Body of pancreas (tissue), 4 donors: Measurements from ENCODE around the gene NKAP.

Experiments
- POLR2A ChIP-seq, 3 donors: fragments of 450-650 bp; IDR thresholded peaks; one replicate each; pipeline ENCODE4 v1.6.1; 2016; ENCODE audit warnings: antibody characterized with exemption in 3 of 3, mild to moderate bottlenecking in 2 of 3
- TF ChIP-seq, protein P1 (sequence below), 7 experiments: fragments of 450-650 bp in 4 of 7; fragments of 200-600 bp in 3 of 7; sonication (generic) in 3 of 7; IDR thresholded peaks; one replicate each; pipeline ENCODE4 v1.5.1; 2016 to 2019; ENCODE audit warnings: antibody characterized with exemption in 7 of 7

DNA sequence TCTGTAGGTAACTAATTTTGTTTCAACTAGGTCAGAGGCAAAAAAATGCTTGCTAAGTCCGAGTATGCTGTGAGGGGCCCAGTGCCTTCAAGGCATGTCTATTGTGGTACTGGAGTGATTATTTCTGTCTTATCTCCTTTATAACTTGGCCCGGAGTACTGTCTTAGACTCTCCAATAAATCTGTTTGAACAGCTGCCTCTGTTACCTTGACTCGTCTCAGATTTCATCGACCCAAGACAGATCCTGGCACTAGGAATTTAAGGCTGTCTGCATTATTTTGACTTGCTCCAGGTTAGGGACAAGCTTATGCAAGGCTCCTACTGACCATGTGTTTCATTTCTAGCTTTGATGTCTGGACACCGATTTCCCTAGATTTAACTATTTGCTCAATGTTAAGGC, 41.1 kb upstream of the NKAP start:
- TF ChIP-seq, protein P1, sequence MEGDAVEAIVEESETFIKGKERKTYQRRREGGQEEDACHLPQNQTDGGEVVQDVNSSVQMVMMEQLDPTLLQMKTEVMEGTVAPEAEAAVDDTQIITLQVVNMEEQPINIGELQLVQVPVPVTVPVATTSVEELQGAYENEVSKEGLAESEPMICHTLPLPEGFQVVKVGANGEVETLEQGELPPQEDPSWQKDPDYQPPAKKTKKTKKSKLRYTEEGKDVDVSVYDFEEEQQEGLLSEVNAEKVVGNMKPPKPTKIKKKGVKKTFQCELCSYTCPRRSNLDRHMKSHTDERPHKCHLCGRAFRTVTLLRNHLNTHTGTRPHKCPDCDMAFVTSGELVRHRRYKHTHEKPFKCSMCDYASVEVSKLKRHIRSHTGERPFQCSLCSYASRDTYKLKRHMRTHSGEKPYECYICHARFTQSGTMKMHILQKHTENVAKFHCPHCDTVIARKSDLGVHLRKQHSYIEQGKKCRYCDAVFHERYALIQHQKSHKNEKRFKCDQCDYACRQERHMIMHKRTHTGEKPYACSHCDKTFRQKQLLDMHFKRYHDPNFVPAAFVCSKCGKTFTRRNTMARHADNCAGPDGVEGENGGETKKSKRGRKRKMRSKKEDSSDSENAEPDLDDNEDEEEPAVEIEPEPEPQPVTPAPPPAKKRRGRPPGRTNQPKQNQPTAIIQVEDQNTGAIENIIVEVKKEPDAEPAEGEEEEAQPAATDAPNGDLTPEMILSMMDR (IDR thresholded peaks at IDR 0.05) = no peak
- no peak for TF ChIP-seq POLR2A (IDR thresholded peaks at IDR 0.05)
